GM23338 (cell line): Measurements from ENCODE around the gene KIF3B. TPM values are rescaled to one million over a fixed set of nuclear protein-coding genes. Genes with fewer than 3 reads are reported as not detected.

Experiments
- ATAC-seq: fragments of 200-7000 bp; cut with Tn5 transposase; 3 replicates; pipeline ENCODE4 v1.9.1; 2020
- DNase-seq: peaks from one replicate; pipeline ENCODE4 v3.0.0-alpha.2; 2015; ENCODE audit warnings: low spot score
- H2AFZ ChIP-seq: fragments of 200-600 bp; sonication (generic); 2 replicates; pipeline ENCODE4 v1.8.0; 2016; ENCODE audit warnings: antibody characterized with exemption, mild to moderate bottlenecking, moderate library complexity
- H3F3A ChIP-seq: fragments of 200-600 bp; sonication (generic); replicated peaks from 2 replicates; pipeline ENCODE4 v1.8.0; 2017; ENCODE audit warnings: antibody characterized with exemption, mixed run types, low read depth
- H3K27ac ChIP-seq: fragments of 200-600 bp; sonication (generic); 2 replicates; pipeline ENCODE4 v1.6.1; 2016; ENCODE audit warnings: low read depth
- H3K27me3 ChIP-seq: fragments of 200-600 bp; sonication (generic); 2 replicates; pipeline ENCODE4 v1.8.0; 2016; ENCODE audit warnings: mild to moderate bottlenecking, mixed run types, moderate library complexity; ENCODE audit not compliant: insufficient read depth
- H3K36me3 ChIP-seq: fragments of 200-600 bp; sonication (generic); 2 replicates; pipeline ENCODE4 v1.8.0; 2016; ENCODE audit warnings: mild to moderate bottlenecking; ENCODE audit not compliant: insufficient read depth
- H3K4me1 ChIP-seq: fragments of 200-600 bp; sonication (generic); 2 replicates; pipeline ENCODE4 v1.8.0; 2016; ENCODE audit warnings: mild to moderate bottlenecking, moderate library complexity; ENCODE audit not compliant: insufficient read depth
- H3K4me2 ChIP-seq: fragments of 200-600 bp; sonication (generic); 2 replicates; pipeline ENCODE4 v1.7.1; 2017; ENCODE audit warnings: mixed run types
- H3K4me3 ChIP-seq: fragments of 200-600 bp; sonication (generic); 2 replicates; pipeline ENCODE4 v1.6.1; 2016; ENCODE audit warnings: mixed run types
- H3K79me2 ChIP-seq: fragments of 200-600 bp; sonication (generic); replicated peaks from 2 replicates; pipeline ENCODE4 v1.8.0; 2017; ENCODE audit warnings: mild to moderate bottlenecking; ENCODE audit not compliant: insufficient read depth
- H3K9me2 ChIP-seq: fragments of 200-600 bp; sonication (generic); 2 replicates; pipeline ENCODE4 v1.8.0; 2017; ENCODE audit not compliant: insufficient read depth
- H4K20me1 ChIP-seq: fragments of 200-600 bp; sonication (generic); replicated peaks from 2 replicates; pipeline ENCODE4 v1.8.0; 2017; ENCODE audit warnings: mild to moderate bottlenecking; ENCODE audit not compliant: insufficient read depth
- H3K27ac Mint-ChIP-seq: 2 replicates; pipeline ENCODE4 v1.8.0; 2020; ENCODE audit warnings: inconsistent platforms, mild to moderate bottlenecking, moderate library complexity, mixed read lengths
- H3K27me3 Mint-ChIP-seq: 3 replicates; pipeline ENCODE4 v1.8.0; 2022; ENCODE audit warnings: low read depth, mild to moderate bottlenecking, moderate library complexity, mixed read lengths, inconsistent platforms; ENCODE audit not compliant: insufficient read depth, poor library complexity
- H3K36me3 Mint-ChIP-seq: 3 replicates; pipeline ENCODE4 v1.8.0; 2021; ENCODE audit warnings: low read depth, mild to moderate bottlenecking, inconsistent platforms, moderate library complexity, mixed read lengths
- H3K4me1 Mint-ChIP-seq: 3 replicates; pipeline ENCODE4 v1.8.0; 2020; ENCODE audit warnings: mild to moderate bottlenecking, inconsistent platforms, mixed read lengths
- H3K4me3 Mint-ChIP-seq: 3 replicates; pipeline ENCODE4 v1.8.0; 2021; ENCODE audit warnings: moderate library complexity, mild to moderate bottlenecking, inconsistent platforms, mixed read lengths
- H3K9me3 Mint-ChIP-seq: 3 replicates; pipeline ENCODE4 v1.8.0; 2020; ENCODE audit warnings: moderate library complexity, mild to moderate bottlenecking, inconsistent platforms, mixed read lengths
- CREB1 ChIP-seq: fragments of 250-450 bp; sonication (Bioruptor Pico); IDR thresholded peaks from 2 replicates; pipeline ENCODE4 v1.5.0; 2020; ENCODE audit warnings: low read depth, mild to moderate bottlenecking, moderate library complexity
- ETS1 ChIP-seq: IDR thresholded peaks from 2 replicates; pipeline ENCODE4 v1.6.1; 2016; ENCODE audit warnings: antibody characterized with exemption
- EZH2phosphoT487 ChIP-seq: fragments of 200-600 bp; sonication (generic); IDR thresholded peaks from one replicate; pipeline ENCODE4 v1.8.1; 2018; ENCODE audit warnings: antibody characterized with exemption; ENCODE audit not compliant: unreplicated experiment
- REST ChIP-seq: IDR thresholded peaks from one replicate; pipeline ENCODE4 v1.6.1; 2018; ENCODE audit warnings: antibody characterized with exemption; ENCODE audit not compliant: unreplicated experiment
- ZNF114 ChIP-seq: fragments of 250-450 bp; sonication (Bioruptor Pico); IDR thresholded peaks from 2 replicates; pipeline ENCODE4 v1.5.0; 2020; ENCODE audit warnings: mild to moderate bottlenecking, moderate library complexity
- ZNF331 ChIP-seq: fragments of 250-450 bp; sonication (Bioruptor Pico); IDR thresholded peaks from 2 replicates; pipeline ENCODE4 v1.5.0; 2020; ENCODE audit warnings: low read depth, mild to moderate bottlenecking, moderate library complexity
- polyA plus RNA-seq: library from polyadenylated mRNA; unstranded; fragments of >200 nt; fragmentation: Nextera tagmentation; extraction: Ambion mirVana; gene quantifications from 2 replicates; pipeline ENCODE4 v1.2.1, GENCODE V29; 2016
- total RNA-seq: library from RNA; depleted of rRNA; stranded (reverse); fragments of >200 nt; shearing (Covaris generic); gene quantifications from 2 replicates; pipeline ENCODE4 v1.2.3, GENCODE V29; 2014
- TF ChIP-seq, protein P1 (sequence below): fragments of 250-450 bp; sonication (Bioruptor Pico); IDR thresholded peaks from 2 replicates; pipeline ENCODE4 v1.5.0; 2020; ENCODE audit warnings: mild to moderate bottlenecking, moderate library complexity
- TF ChIP-seq, protein P2 (sequence below), 2 experiments: fragments of 200-600 bp in 1 of 2; sonication (generic) in 1 of 2; conservative IDR thresholded peaks; 2 replicates each; pipeline versions ENCODE4 v1.5.1 to v1.6.1; 2016 to 2017; ENCODE audit warnings: antibody characterized with exemption in 2 of 2, low read depth in 2 of 2, mild to moderate bottlenecking in 2 of 2, moderate library complexity in 1 of 2

The KIF3B gene
- total and polyA plus RNA-seq, 2 experiments from 2014 or later, result 6.1 to 22.8 TPM

GRCh38 chr20:32329817-32330554 is 52.5 kb downstream of the KIF3B start:
- Histone ChIP-seq H3K9me2 (no peaks in the 10 kb centered on the region), H3K36me3 (peaks cover 24% of the 10 kb centered on the region), H3F3A (0 out of 2 replicates have a peak, but pooled peaks cover 1% of the 10 kb centered on the region), H3K4me2 (no peak overlapping the region), H3K4me1 (no peaks in the 10 kb centered on the region), H4K20me1 (peaks cover 13% of the 10 kb centered on the region), H3K27ac (no peak overlapping the region), H3K4me3 (no peak overlapping the region), H3K27me3 (no peaks in the 10 kb centered on the region), H3K79me2 (no peaks in the 10 kb centered on the region), H2AFZ (no peak overlapping the region)
- no peak for DNase-seq
- TF ChIP-seq, protein P1, sequence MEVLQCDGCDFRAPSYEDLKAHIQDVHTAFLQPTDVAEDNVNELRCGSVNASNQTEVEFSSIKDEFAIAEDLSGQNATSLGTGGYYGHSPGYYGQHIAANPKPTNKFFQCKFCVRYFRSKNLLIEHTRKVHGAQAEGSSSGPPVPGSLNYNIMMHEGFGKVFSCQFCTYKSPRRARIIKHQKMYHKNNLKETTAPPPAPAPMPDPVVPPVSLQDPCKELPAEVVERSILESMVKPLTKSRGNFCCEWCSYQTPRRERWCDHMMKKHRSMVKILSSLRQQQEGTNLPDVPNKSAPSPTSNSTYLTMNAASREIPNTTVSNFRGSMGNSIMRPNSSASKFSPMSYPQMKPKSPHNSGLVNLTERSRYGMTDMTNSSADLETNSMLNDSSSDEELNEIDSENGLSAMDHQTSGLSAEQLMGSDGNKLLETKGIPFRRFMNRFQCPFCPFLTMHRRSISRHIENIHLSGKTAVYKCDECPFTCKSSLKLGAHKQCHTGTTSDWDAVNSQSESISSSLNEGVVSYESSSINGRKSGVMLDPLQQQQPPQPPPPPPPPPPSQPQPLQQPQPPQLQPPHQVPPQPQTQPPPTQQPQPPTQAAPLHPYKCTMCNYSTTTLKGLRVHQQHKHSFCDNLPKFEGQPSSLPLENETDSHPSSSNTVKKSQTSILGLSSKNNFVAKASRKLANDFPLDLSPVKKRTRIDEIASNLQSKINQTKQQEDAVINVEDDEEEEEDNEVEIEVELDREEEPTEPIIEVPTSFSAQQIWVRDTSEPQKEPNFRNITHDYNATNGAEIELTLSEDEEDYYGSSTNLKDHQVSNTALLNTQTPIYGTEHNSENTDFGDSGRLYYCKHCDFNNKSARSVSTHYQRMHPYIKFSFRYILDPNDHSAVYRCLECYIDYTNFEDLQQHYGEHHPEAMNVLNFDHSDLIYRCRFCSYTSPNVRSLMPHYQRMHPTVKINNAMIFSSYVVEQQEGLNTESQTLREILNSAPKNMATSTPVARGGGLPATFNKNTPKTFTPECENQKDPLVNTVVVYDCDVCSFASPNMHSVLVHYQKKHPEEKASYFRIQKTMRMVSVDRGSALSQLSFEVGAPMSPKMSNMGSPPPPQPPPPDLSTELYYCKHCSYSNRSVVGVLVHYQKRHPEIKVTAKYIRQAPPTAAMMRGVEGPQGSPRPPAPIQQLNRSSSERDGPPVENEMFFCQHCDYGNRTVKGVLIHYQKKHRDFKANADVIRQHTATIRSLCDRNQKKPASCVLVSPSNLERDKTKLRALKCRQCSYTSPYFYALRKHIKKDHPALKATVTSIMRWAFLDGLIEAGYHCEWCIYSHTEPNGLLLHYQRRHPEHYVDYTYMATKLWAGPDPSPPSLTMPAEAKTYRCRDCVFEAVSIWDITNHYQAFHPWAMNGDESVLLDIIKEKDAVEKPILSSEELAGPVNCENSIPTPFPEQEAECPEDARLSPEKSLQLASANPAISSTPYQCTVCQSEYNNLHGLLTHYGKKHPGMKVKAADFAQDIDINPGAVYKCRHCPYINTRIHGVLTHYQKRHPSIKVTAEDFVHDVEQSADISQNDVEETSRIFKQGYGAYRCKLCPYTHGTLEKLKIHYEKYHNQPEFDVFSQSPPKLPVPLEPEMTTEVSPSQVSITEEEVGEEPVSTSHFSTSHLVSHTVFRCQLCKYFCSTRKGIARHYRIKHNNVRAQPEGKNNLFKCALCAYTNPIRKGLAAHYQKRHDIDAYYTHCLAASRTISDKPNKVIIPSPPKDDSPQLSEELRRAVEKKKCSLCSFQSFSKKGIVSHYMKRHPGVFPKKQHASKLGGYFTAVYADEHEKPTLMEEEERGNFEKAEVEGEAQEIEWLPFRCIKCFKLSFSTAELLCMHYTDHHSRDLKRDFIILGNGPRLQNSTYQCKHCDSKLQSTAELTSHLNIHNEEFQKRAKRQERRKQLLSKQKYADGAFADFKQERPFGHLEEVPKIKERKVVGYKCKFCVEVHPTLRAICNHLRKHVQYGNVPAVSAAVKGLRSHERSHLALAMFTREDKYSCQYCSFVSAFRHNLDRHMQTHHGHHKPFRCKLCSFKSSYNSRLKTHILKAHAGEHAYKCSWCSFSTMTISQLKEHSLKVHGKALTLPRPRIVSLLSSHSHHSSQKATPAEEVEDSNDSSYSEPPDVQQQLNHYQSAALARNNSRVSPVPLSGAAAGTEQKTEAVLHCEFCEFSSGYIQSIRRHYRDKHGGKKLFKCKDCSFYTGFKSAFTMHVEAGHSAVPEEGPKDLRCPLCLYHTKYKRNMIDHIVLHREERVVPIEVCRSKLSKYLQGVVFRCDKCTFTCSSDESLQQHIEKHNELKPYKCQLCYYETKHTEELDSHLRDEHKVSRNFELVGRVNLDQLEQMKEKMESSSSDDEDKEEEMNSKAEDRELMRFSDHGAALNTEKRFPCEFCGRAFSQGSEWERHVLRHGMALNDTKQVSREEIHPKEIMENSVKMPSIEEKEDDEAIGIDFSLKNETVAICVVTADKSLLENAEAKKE (CRISPR knock-in tag), result no peak
- Mint-ChIP-seq H3K9me3 (no peaks in the 10 kb centered on the region; the same call in 2 of the 3 replicates), H3K27ac (no peak overlapping the region), H3K4me1 (no peaks in the 10 kb centered on the region), H3K27me3 (no peaks in the 10 kb centered on the region), H3K4me3 (no peak overlapping the region), H3K36me3 (peaks cover 4% of the 10 kb centered on the region; the same call in 1 of the 3 replicates)
- no peak for ATAC-seq

- Histone ChIP-seq H2AFZ (no peak overlapping the region), H3K36me3 (peaks cover 24% of the 10 kb centered on the region), H3K27me3 (no peaks in the 10 kb centered on the region), H3K79me2 (no peaks in the 10 kb centered on the region), H3K4me2 (no peak overlapping the region), H3K4me3 (no peak overlapping the region), H4K20me1 (peaks cover 8% of the 10 kb centered on the region), H3F3A (no peaks in the 10 kb centered on the region), H3K9me2 (no peaks in the 10 kb centered on the region), H3K4me1 (no peaks in the 10 kb centered on the region), H3K27ac (no peak overlapping the region)
- ATAC-seq (no peak), DNase-seq (no peak)
- H3K4me3 Mint-ChIP-seq, result no peak overlapping the region
- H3K4me1 Mint-ChIP-seq, result no peaks in the 10 kb centered on the region
- peaks cover 4% of the 10 kb centered on the region; the same call in 1 of the 3 replicates for H3K36me3 Mint-ChIP-seq
- no peak overlapping the region for H3K27ac Mint-ChIP-seq
- no peaks in the 10 kb centered on the region; the same call in 2 of the 3 replicates for H3K9me3 Mint-ChIP-seq
- H3K27me3 Mint-ChIP-seq, result no peaks in the 10 kb centered on the region
- TF ChIP-seq, protein P2, sequence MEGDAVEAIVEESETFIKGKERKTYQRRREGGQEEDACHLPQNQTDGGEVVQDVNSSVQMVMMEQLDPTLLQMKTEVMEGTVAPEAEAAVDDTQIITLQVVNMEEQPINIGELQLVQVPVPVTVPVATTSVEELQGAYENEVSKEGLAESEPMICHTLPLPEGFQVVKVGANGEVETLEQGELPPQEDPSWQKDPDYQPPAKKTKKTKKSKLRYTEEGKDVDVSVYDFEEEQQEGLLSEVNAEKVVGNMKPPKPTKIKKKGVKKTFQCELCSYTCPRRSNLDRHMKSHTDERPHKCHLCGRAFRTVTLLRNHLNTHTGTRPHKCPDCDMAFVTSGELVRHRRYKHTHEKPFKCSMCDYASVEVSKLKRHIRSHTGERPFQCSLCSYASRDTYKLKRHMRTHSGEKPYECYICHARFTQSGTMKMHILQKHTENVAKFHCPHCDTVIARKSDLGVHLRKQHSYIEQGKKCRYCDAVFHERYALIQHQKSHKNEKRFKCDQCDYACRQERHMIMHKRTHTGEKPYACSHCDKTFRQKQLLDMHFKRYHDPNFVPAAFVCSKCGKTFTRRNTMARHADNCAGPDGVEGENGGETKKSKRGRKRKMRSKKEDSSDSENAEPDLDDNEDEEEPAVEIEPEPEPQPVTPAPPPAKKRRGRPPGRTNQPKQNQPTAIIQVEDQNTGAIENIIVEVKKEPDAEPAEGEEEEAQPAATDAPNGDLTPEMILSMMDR (conservative IDR thresholded peaks at IDR 0.05; ENCODE audit: low read depth in 2 of 2), result no peak
- no peak for TF ChIP-seq ZNF331 (CRISPR knock-in tag)
- no peak for TF ChIP-seq ZNF114
- TF ChIP-seq CREB1, result no peak
- TF ChIP-seq EZH2phosphoT487, result no peak
- no peak for TF ChIP-seq REST
- TF ChIP-seq ETS1, result no peak
These were observed 53.1 kb downstream of the KIF3B start for GRCh38 chr20:32330555-32330897.
